Tibial nerve (tissue), 4 donors: ENCODE results near the gene FKBP8. TPM values are rescaled to one million over a fixed set of nuclear protein-coding genes. Genes with fewer than 3 reads are reported as not detected.

Experiments used
- DNase-seq, 2 donors: peaks; one replicate each; pipeline ENCODE4 v3.0.0-alpha.2; 2019; ENCODE audit warnings: low spot score in 2 of 2
- H3K27ac ChIP-seq, 4 donors: fragments of 200-600 bp; sonication (generic) in 3 of 4; one replicate each; pipeline ENCODE4 v1.5.1; 2017 to 2019; ENCODE audit warnings: mild to moderate bottlenecking in 1 of 4
- H3K27me3 ChIP-seq, 2 donors: fragments of 200-600 bp; sonication (generic) in 1 of 2; one replicate each; pipeline versions ENCODE4 v1.5.1 to v1.6.0; 2017 to 2019
- H3K36me3 ChIP-seq, 3 donors: fragments of 200-600 bp; sonication (generic); one replicate each; pipeline ENCODE4 v1.5.1; 2018 to 2019
- H3K4me1 ChIP-seq, 4 donors: fragments of 200-600 bp; sonication (generic) in 3 of 4; one replicate each; pipeline ENCODE4 v1.5.1; 2017 to 2019
- H3K4me3 ChIP-seq, 4 donors: fragments of 200-600 bp; sonication (generic) in 3 of 4; one replicate each; pipeline ENCODE4 v1.5.1; 2017 to 2019; ENCODE audit warnings: mild to moderate bottlenecking in 1 of 4, moderate library complexity in 1 of 4
- H3K9me3 ChIP-seq, 4 donors: fragments of 200-600 bp; sonication (generic) in 3 of 4; one replicate each; pipeline ENCODE4 v1.5.1; 2017 to 2019
- EP300 ChIP-seq, 2 donors: sonication (generic); formaldehyde crosslinking; IDR thresholded peaks; one replicate each; pipeline ENCODE4 v1.6.1; 2017; ENCODE audit warnings: antibody characterized with exemption in 2 of 2, mild to moderate bottlenecking in 1 of 2
- POLR2A ChIP-seq, 2 donors: fragments of 450-650 bp; IDR thresholded peaks; one replicate each; pipeline ENCODE4 v1.6.1; 2017; ENCODE audit warnings: antibody characterized with exemption in 2 of 2, mild to moderate bottlenecking in 2 of 2, moderate library complexity in 2 of 2
- WGBS, 2 donors: methylation state at CpG; one replicate each; pipeline ENCODE4 v1.1.5; 2018; 5-methylcytosine and 5-hydroxymethylcytosine counted together
- total RNA-seq, 4 donors: library from RNA; depleted of rRNA; stranded (reverse); fragments of >200 nt; gene quantifications; one replicate each; pipeline ENCODE4 v1.1.0, GENCODE V29; 2016
- TF ChIP-seq, protein P1 (sequence below), 5 experiments: fragments of 200-600 bp in 3 of 5; fragments of 450-650 bp in 2 of 5; sonication (generic) in 3 of 5; IDR thresholded peaks; one replicate each; pipeline ENCODE4 v1.5.1; 2016 to 2019; ENCODE audit warnings: antibody characterized with exemption in 5 of 5, mild to moderate bottlenecking in 3 of 5, moderate library complexity in 2 of 5

FKBP8 gene
- total RNA-seq, 4 donors from 2014 or later = 391 to 451 (median 434) TPM

- no peaks in the 10 kb centered on the region for H3K27me3 ChIP-seq
- no peak overlapping the region for H3K27ac ChIP-seq
- H3K9me3 ChIP-seq = no peaks in the 10 kb centered on the region
- WGBS, 2 donors = 87 to 89% methylated on average over 15 of the region's 15 CpGs
- no peak overlapping the region for H3K4me3 ChIP-seq
- H3K36me3 ChIP-seq = no peaks in the 10 kb centered on the region
- DNase-seq = no peak
- peaks cover 0 to 79% (median 52%) of the 10 kb centered on the region in 4 donors for H3K4me1 ChIP-seq
- TF ChIP-seq POLR2A (IDR thresholded peaks at IDR 0.05) (no peak), EP300 (IDR thresholded peaks at IDR 0.05) (no peak)
- TF ChIP-seq, protein P1, sequence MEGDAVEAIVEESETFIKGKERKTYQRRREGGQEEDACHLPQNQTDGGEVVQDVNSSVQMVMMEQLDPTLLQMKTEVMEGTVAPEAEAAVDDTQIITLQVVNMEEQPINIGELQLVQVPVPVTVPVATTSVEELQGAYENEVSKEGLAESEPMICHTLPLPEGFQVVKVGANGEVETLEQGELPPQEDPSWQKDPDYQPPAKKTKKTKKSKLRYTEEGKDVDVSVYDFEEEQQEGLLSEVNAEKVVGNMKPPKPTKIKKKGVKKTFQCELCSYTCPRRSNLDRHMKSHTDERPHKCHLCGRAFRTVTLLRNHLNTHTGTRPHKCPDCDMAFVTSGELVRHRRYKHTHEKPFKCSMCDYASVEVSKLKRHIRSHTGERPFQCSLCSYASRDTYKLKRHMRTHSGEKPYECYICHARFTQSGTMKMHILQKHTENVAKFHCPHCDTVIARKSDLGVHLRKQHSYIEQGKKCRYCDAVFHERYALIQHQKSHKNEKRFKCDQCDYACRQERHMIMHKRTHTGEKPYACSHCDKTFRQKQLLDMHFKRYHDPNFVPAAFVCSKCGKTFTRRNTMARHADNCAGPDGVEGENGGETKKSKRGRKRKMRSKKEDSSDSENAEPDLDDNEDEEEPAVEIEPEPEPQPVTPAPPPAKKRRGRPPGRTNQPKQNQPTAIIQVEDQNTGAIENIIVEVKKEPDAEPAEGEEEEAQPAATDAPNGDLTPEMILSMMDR (IDR thresholded peaks at IDR 0.05) = no peak
These were observed 51.1 kb downstream of the FKBP8 start for GRCh38 chr19:18491995-18492953.

GRCh38 chr19:18490728-18491127, 52.6 kb downstream of the FKBP8 start:
- H3K27me3 ChIP-seq = no peaks in the 10 kb centered on the region
- no peak overlapping the region for H3K27ac ChIP-seq
- TF ChIP-seq, protein P1 (IDR thresholded peaks at IDR 0.05) = no peak
- TF ChIP-seq EP300 (IDR thresholded peaks at IDR 0.05) = no peak
- TF ChIP-seq POLR2A (IDR thresholded peaks at IDR 0.05) = no peak
- no peaks in the 10 kb centered on the region for H3K36me3 ChIP-seq
- no peaks in the 10 kb centered on the region for H3K9me3 ChIP-seq
- DNase-seq = no peak
- H3K4me1 ChIP-seq = peaks cover 0 to 79% (median 57%) of the 10 kb centered on the region in 4 donors
- no peak overlapping the region for H3K4me3 ChIP-seq
- WGBS, 2 donors = 95% methylated on average over 6 of the region's 6 CpGs

DNA sequence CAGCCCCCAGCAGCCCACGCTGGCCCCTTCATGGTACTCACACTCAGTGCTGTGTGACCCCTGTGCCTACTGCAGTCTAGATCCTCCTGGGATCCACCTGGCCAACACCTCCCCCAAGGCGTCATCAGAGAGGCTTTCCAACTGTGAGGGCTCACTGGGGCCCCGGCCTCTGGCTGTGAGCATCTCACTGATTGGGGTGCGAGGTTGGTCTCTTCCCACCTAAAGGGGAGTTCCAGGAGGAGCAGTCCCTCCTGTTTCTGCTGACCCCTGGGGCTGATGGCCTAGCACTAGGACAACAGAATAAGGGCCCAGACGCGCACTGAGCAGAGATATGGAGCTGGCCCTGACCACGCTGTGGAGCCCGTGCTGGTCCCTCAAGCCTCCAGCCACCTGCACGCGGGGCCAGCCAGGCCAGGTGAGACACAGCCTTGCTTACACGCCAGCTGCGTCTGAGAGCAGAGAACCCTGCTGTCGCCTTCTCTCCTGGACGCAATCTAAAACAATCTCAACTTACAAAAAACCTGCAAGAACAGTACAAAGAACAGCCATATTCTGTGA, 53.7 kb downstream of the FKBP8 start:
- WGBS, 2 donors = 90 to 91% methylated on average over 12 to 13 of the region's 14 CpGs
- Histone ChIP-seq H3K4me1 (peaks cover 0 to 79% (median 57%) of the 10 kb centered on the region in 4 donors), H3K27ac (no peak overlapping the region)

DNA sequence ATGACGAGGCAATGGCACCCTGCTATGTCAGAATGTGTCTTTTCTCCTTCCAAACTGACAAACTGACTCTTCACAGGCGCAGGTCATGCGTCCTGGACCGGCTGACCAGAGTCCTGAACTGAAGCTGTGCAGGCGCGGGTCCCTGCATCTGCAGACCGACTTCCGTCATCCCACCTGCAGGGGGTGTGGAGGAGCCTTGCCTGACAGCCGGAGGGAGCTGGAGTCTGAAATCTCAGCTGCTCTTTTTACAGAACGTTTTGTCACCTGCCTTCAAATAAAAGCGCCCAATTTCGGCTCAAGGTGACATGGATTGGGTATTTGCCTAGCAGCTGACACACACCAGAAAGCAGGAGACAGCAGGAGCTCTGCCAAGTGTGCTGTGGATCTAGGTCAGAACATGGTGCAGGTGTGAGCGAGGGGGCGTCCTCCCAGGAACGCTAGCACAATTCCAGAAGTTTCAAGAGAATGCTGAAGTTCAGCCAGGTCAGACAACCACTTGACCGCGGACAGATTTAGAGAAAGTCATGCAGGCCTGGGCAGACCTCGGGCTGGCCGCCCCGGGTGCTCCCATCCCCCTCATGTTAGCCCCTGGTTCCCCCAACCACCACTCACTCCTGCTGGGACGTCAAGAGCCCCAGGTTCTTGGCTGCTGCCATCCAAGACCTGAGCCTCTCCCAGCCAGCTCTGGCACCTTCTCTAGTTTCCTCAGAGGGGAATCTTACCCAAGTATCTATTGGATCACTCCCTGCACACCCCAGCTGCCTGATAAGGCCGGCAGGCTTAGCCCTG, 54.3 kb downstream of the FKBP8 start:
- Histone ChIP-seq H3K4me1 (peaks cover 0 to 77% (median 55%) of the 10 kb centered on the region in 4 donors), H3K9me3 (no peaks in the 10 kb centered on the region), H3K27me3 (no peaks in the 10 kb centered on the region), H3K36me3 (no peaks in the 10 kb centered on the region), H3K4me3 (no peak overlapping the region), H3K27ac (no peak overlapping the region)
- DNase-seq = no peak
- TF ChIP-seq EP300 (IDR thresholded peaks at IDR 0.05) = no peak
- TF ChIP-seq, protein P1 (IDR thresholded peaks at IDR 0.05) = peak in 1 of 5 experiments; percentile 37
- 51 to 66% methylated on average over 19 to 22 of the region's 22 CpGs for WGBS, 2 donors

More for the DNA sequence above, 53.7 kb downstream of the FKBP8 start:
- H3K27me3 ChIP-seq = no peaks in the 10 kb centered on the region
- H3K4me3 ChIP-seq = no peak overlapping the region
- H3K9me3 ChIP-seq = no peaks in the 10 kb centered on the region
- no peak for DNase-seq
- H3K36me3 ChIP-seq = no peaks in the 10 kb centered on the region
- TF ChIP-seq POLR2A (IDR thresholded peaks at IDR 0.05) (no peak), EP300 (IDR thresholded peaks at IDR 0.05) (no peak)
- TF ChIP-seq, protein P1 (IDR thresholded peaks at IDR 0.05) = no peak
